ENCODE data around the gene SFSWAP.

DNA sequence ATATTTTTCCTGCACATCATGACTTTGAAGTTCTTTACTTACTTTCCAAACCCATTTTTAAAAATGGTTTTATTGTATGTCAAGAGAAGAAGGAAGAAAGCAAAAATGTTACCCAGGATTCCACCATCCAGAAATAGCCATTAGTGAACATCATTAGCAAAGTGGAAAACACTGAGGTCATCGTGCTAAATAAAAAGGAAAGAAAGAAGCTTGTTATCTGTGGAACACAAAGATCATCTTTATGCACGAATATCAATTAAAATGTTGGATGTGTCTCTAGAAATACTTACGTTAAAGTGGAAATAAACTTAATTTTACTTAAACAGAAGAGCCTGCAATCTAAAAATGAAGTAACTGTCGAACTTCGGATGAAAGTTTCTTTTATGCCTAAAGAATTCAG, 27.3 kb downstream of the SFSWAP start:
- TF ChIP-seq, protein P1, sequence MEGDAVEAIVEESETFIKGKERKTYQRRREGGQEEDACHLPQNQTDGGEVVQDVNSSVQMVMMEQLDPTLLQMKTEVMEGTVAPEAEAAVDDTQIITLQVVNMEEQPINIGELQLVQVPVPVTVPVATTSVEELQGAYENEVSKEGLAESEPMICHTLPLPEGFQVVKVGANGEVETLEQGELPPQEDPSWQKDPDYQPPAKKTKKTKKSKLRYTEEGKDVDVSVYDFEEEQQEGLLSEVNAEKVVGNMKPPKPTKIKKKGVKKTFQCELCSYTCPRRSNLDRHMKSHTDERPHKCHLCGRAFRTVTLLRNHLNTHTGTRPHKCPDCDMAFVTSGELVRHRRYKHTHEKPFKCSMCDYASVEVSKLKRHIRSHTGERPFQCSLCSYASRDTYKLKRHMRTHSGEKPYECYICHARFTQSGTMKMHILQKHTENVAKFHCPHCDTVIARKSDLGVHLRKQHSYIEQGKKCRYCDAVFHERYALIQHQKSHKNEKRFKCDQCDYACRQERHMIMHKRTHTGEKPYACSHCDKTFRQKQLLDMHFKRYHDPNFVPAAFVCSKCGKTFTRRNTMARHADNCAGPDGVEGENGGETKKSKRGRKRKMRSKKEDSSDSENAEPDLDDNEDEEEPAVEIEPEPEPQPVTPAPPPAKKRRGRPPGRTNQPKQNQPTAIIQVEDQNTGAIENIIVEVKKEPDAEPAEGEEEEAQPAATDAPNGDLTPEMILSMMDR (IDR thresholded peaks at IDR 0.05; ENCODE audit: insufficient read depth, low read length), result no peak
- TF ChIP-seq SPI1 (IDR thresholded peaks at IDR 0.05; ENCODE audit: borderline replicate concordance, low read depth) (no peak), GABPA (IDR thresholded peaks at IDR 0.05; ENCODE audit: low read depth) (no peak)

All from HL-60 (cell line).